ENCODE measurements around the gene TLCD3B.

DNA sequence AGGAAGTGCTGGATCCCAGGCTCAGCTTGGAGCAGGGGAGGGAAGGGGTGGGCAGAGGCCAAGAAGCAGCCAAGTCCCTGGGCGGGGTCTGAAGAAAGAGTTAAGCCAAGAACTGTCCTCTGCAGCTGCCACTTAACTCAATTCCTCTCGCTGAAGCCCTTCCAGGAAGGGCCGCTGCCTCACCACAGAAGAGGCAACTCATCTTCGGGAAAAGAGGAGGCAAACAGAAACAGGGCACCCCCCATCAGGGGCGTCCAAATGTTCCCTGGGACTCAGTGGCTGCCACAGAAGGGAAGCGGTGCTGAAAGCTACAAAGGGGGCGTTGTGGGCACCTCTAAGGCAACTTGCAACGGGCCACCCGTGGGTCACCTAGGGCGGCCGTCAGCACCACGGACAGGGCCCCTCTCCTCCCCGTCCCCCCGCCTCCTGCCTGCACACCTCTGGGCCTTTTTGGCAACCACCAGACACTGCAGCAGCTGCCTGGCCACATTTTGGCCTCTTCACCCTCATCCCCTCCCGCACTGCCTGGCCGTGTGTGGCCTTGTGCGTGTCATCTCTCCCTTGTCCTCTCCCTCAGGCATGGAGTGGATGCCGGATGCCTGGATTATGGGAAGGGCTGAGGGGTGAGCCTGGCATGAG, 2.5 kb downstream of the TLCD3B start:
- TF ChIP-seq CTCF (IDR thresholded peaks at IDR 0.05) = no peak
- no peak for TF ChIP-seq POLR2A (IDR thresholded peaks at IDR 0.05)
- no peak for TF ChIP-seq EP300 (IDR thresholded peaks at IDR 0.05)

Measured in tibial nerve (tissue), 4 donors.